Stimulated activated naive CD4-positive, alpha-beta T cell (primary cell): ENCODE data around the gene ITFG1.
A peak's percentile ranks its signal among the peaks of the same experiment; 100 is the strongest.
"Not testable (repeated sequence)": the region's sequence is repeated elsewhere in the genome, so short reads cannot be mapped to it uniquely, and the experiment has no call there.

ENCODE experiments used
- DNase-seq, 6 experiments: peaks; one replicate each; lab custom pipeline; 2025; lab: John Stamatoyannopoulos, UW

ITFG1 gene

DNA sequence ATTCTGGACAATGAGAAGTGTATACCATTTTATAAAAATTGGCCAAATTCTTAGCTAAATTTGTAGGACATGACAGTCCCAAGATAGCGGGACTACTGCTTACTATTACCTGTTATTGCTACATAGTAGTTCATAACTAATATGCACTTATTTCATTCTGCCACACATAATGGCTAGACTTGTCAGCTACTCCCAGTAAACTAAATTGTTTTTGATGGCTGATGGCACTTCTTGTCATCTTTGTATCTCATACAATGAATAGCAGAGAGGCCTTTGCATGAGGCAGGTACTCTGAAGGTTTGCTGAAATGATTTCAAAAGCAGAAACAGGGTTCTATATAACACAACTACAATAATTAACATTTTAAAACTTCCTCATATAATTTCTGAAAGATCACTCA is 44.0 kb downstream of the ITFG1 start:
- no peak for DNase-seq

GRCh38 chr16:47413041-47413440 is 47.8 kb downstream of the ITFG1 start:
- no peak for DNase-seq

- no peak for DNase-seq
Observed at GRCh38 chr16:47408491-47408890, 52.4 kb downstream of the ITFG1 start.

DNA sequence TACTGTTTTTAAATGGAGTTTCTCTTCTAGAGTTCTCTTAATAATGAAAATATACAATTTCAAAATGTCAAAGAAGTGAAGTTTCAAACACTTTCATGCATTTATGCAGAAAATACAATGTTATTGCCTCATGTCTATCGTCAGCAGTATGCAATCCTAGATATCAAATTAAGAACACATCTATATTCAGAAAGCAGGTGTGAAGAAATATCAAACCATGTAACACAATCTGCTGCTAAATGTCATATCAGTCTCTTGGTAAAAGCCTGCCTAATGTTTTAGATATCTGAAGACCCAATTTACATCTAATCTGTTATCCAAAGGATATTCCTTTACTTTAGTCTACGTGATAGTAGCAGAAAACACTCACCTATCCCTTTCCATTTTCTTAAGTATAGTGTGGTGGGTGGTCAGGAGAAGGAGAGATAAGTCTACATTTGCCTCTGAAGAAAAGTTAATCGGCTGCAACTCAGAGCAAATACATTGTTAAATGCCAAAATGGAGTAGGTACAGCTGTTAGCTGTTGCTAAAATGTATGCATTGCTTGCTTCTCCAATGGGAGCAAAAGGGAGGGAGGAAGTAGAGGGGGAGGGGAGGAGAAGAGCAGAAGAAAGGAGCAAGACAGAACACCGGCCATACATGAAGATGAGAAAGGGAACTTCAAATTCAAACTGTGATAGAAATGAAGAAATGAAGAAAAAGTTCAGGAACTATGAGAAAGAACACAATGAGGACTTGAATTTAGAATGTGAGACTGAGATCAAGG is 64.9 kb downstream of the ITFG1 start:
- no peak for DNase-seq

DNA sequence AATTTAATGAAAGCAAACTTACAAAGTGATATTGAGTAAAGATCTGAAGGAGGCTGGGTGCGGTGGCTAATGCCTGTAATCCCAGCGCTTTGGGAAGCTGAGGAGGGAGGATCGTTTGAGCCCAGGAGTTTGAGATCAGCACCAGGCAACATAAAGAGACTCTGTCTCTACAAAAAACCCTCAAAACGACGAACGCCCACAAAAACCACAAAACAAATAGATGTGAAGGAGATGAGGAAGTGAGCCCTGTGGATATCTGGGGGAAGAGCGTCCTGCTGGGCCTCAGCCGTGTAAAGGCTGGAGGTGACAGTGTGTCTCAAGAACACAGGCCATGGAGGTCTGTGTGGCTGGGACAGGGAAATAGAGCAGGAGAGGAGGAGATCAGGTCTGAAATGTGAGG is 68.8 kb downstream of the ITFG1 start:
- peak in 2 of 6 experiments; percentile 3 to 12 for DNase-seq

GRCh38 chr16:47388705-47389104 is 72.2 kb downstream of the ITFG1 start:
- no peak for DNase-seq

GRCh38 chr16:47387026-47387734 is 73.7 kb downstream of the ITFG1 start:
- no peak for DNase-seq

- DNase-seq = no peak
Observed at GRCh38 chr16:47386201-47386718, 74.6 kb downstream of the ITFG1 start.

GRCh38 chr16:47382362-47382761 is 78.5 kb downstream of the ITFG1 start:
- DNase-seq = no peak

GRCh38 chr16:47377154-47377553 is 83.7 kb downstream of the ITFG1 start:
- DNase-seq = no peak

DNA sequence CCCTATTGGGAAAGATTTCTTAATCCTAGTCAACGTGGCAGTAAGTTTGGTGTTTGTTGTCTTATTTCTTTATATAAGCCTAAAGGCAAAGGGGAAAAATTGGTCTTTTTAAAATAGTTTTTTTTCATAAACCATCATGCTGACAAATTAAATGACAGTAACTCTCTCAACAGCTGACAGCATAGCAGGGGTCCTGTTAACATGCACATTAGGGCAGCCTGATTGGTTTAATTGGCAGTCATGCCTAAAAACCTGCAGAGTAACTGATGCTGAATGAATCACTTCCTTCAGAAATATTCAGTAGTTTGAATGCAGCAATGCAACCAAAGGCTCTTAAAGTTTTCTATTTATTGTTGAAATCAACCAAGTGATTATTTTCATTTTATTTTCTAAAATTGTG is 85.4 kb downstream of the ITFG1 start:
- no peak for DNase-seq

- no peak for DNase-seq
Observed at GRCh38 chr16:47374629-47375028, 86.2 kb downstream of the ITFG1 start.

DNA sequence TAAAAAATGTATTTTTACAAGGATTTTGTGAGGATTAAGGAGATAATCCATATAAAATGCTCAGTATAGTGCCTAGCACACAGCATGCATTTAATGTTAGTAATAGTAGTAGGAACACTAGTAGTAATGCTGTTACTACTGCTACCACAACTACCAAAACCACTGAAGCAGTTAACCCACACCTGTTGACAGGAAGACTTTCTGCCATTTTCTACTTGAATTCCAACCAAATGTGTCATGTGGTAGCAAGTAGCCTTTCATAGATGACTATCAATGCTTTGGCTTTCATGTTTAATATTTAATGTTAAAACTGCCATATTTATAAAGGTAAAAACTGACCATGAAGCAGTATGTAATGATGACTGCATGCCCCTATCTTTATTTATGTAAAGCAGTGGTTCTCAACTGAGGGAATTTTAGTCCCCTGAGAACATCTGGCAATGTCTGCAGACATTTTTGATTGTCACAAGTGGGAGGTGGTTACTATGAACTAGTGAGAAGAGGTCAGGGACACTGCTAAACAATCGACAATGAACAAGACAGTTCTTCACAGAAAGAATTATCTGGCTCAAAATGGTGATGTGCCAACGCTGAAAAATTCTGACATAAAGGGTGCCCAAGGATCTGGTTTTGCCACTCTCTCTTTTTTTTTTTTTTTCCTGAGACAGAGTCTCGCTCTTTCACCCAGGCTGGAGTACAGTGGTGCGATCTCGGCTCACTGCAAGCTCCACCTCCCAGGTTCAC is 89.4 kb downstream of the ITFG1 start:
- DNase-seq = no peak

- no peak for DNase-seq
Observed at GRCh38 chr16:47370536-47370935, 90.3 kb downstream of the ITFG1 start.

DNA sequence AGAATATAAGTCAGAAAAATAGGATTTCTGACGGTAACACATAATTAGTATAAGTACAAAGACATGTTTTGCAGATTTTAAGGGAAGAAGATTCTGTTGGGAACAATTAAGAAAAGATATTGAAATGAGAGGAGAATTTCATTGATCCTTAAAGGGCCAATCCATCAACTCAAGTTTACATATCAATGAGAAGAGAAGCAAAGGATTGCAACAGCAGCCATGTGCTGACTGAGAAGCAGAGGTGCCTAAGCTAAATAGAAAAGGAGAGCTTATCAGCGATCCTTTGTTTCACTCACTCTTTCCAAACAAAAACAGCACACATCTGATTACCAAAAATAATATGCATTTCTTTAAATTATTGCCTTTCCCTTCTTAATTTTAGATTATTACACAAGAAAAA is 94.6 kb downstream of the ITFG1 start:
- no peak for DNase-seq

DNA sequence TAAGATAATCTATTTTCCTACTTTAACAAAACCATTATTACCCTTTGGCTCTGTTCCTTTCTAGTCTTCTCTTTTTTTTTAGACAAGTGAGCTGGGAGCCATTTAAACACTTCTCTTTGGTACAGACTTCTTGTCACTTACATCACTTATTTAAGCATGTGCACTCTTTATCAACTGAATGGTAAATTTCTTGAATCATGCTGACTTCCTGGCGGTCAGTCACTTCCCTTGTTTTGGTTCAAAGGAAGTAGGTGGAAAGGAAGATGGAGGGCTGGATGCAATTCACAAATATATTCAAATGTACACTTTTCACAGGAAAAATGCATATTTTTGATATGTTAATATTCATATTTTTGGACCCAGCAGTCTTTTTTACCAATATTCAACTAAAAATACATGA is 97.1 kb downstream of the ITFG1 start:
- no peak for DNase-seq

DNA sequence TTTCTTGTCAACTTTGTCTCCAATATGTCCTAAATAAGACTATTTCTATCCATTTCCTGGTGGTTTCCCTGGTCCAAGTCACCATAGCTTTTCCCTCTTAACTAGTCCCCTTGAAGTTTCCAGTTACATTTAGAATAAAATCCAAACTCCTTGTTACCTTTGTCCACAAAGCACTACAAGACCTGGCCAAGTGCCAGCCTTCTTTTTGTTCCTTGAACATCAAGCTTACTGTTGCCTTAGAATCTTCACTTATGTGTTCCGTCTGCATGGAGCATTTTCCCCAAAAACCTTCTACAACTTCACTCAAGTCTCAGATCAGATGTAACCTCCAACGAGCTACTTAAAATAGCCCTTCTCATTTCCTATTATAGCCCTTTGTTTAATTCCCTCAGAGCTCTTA is 101.4 kb downstream of the ITFG1 start:
- no peak for DNase-seq

DNA sequence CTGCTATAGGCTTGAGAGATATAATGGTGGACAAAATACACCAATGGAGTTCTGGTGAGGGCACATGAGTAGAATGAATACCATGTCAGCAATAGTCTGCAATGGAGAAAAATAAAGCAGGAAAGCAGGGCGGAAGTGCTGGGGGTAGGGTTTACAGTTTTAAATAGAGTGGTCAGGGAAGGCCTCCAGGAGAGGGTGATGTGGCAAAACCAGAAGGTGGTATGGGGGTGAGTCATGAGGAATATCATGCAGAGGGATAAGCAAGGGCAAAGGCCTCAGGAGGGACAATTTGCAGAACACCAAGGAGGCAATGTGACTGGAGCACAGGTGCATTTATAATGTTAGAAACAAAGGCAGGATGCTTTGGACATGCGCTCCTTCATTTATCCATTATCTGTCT is 102.0 kb downstream of the ITFG1 start:
- no peak for DNase-seq

DNA sequence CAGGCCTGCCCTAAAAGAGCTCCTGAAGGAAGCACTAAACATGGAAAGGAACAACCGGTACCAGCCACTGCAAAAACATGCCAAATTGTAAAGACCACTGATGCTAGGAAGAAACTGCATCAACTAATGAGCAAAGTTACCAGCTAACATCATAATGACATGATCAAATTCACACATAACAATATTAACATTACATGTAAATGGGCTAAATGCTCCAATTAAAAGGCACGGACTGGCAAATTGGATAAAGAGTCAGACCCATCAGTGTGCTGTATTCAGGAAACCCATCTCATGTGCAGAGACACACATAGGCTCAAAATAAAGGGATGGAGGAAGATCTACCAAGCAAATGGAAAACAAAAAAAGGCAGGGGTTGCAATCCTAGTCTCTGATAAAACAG is 111.8 kb downstream of the ITFG1 start:
- DNase-seq = not testable (repeated sequence)

- DNase-seq = not testable (repeated sequence)
Observed at GRCh38 chr16:47347021-47347696, 113.7 kb downstream of the ITFG1 start.

DNA sequence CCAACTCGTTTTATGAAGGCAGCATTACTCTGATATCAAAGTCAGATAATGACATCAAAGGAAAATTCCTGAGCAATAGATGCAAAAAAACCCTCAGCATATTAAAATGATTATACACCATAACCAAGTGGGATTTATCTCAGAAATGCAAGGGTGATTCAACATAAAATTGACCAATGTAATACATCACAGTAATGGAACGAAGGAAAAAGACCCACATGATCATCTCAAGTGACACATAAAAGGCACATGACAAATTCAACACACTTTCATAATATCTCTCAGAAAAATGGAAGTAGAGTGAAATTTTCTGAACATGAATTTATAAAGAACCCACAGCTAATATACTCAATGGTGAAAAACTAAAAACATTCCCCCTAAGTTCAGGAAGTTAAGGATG is 118.8 kb downstream of the ITFG1 start:
- DNase-seq = no peak

- DNase-seq = not testable (repeated sequence)
Observed at GRCh38 chr16:47330562-47330961, 130.3 kb downstream of the ITFG1 start.
